Loucy (cell line): ENCODE data around the gene TIMP2.

ENCODE experiments used
- H2AFZ ChIP-seq: fragments of 200-600 bp; sonication (generic); 2 replicates; pipeline ENCODE4 v1.6.0; 2016; ENCODE audit warnings: antibody characterized with exemption, mild to moderate bottlenecking, low read length, moderate library complexity
- H3F3A ChIP-seq: fragments of 200-600 bp; 2 replicates; pipeline ENCODE4 v1.6.0; 2016; ENCODE audit warnings: antibody characterized with exemption, low read depth, mild to moderate bottlenecking
- H3K27me3 ChIP-seq: fragments of 200-600 bp; sonication (generic); 2 replicates; pipeline ENCODE4 v1.6.1; 2014; ENCODE audit warnings: low read length, mild to moderate bottlenecking; ENCODE audit not compliant: insufficient read depth, poor library complexity, severe bottlenecking
- H3K36me3 ChIP-seq: fragments of 200-600 bp; sonication (generic); 2 replicates; pipeline ENCODE4 v1.6.1; 2016; ENCODE audit warnings: low read length; ENCODE audit not compliant: insufficient read depth
- H3K4me1 ChIP-seq: fragments of 200-600 bp; sonication (generic); 2 replicates; pipeline ENCODE4 v1.5.1; 2014; ENCODE audit warnings: low read length, mild to moderate bottlenecking; ENCODE audit not compliant: insufficient read depth, poor library complexity, severe bottlenecking
- H3K4me2 ChIP-seq: fragments of 200-600 bp; sonication (generic); 2 replicates; pipeline ENCODE4 v1.6.0; 2014; ENCODE audit warnings: antibody characterized with exemption, low read length, low read depth, mild to moderate bottlenecking; ENCODE audit not compliant: poor library complexity, severe bottlenecking
- H3K4me3 ChIP-seq: fragments of 200-600 bp; sonication (generic); 2 replicates; pipeline ENCODE4 v1.5.1; 2014; ENCODE audit warnings: low read length, mild to moderate bottlenecking, mixed read lengths; ENCODE audit not compliant: poor library complexity, severe bottlenecking
- H3K79me2 ChIP-seq: fragments of 200-600 bp; sonication (generic); 2 replicates; pipeline ENCODE4 v1.6.1; 2014; ENCODE audit warnings: low read length; ENCODE audit not compliant: insufficient read depth
- H3K9ac ChIP-seq: fragments of 200-600 bp; sonication (generic); 2 replicates; pipeline ENCODE4 v1.6.0; 2014; ENCODE audit warnings: mild to moderate bottlenecking, low read depth, low read length, moderate library complexity; ENCODE audit not compliant: poor library complexity, severe bottlenecking
- H3K9me2 ChIP-seq: fragments of 200-600 bp; sonication (generic); replicated peaks from 2 replicates; pipeline ENCODE4 v1.6.1; 2016; ENCODE audit warnings: low read depth, low read length, mixed read lengths
- H3K9me3 ChIP-seq: fragments of 200-600 bp; sonication (generic); 2 replicates; pipeline ENCODE4 v1.6.1; 2014; ENCODE audit warnings: mild to moderate bottlenecking, antibody characterized with exemption, low read length, low read depth; ENCODE audit not compliant: insufficient read depth
- H4K20me1 ChIP-seq: fragments of 200-600 bp; sonication (generic); 2 replicates; pipeline ENCODE4 v1.6.0; 2014; ENCODE audit warnings: antibody characterized with exemption, low read length, mild to moderate bottlenecking; ENCODE audit not compliant: insufficient read depth, poor library complexity, severe bottlenecking
- EZH2phosphoT487 ChIP-seq: fragments of 200-600 bp; IDR thresholded peaks from 2 replicates; pipeline ENCODE4 v1.6.1; 2018; ENCODE audit warnings: antibody characterized with exemption, mild to moderate bottlenecking, moderate library complexity, borderline replicate concordance
- TF ChIP-seq, protein P1 (sequence below): fragments of 200-600 bp; sonication (generic); conservative IDR thresholded peaks from 2 replicates; pipeline ENCODE4 v1.5.1; 2014; ENCODE audit warnings: mild to moderate bottlenecking, antibody characterized with exemption, low read length

Gene TIMP2

GRCh38 chr17:78956254-78956653, 31.1 kb upstream of the TIMP2 start:
- Histone ChIP-seq H3K9me3 (no peaks in the 10 kb centered on the region), H3K36me3 (no peaks in the 10 kb centered on the region), H3K9ac (no peak overlapping the region), H4K20me1 (no peaks in the 10 kb centered on the region), H3K4me2 (no peak overlapping the region), H3K4me1 (no peaks in the 10 kb centered on the region), H3K4me3 (no peak overlapping the region), H3K79me2 (no peaks in the 10 kb centered on the region), H3K9me2 (no peaks in the 10 kb centered on the region), H3K27me3 (no peaks in the 10 kb centered on the region), H2AFZ (no peak overlapping the region), H3F3A (no peaks in the 10 kb centered on the region)
- TF ChIP-seq, protein P1, sequence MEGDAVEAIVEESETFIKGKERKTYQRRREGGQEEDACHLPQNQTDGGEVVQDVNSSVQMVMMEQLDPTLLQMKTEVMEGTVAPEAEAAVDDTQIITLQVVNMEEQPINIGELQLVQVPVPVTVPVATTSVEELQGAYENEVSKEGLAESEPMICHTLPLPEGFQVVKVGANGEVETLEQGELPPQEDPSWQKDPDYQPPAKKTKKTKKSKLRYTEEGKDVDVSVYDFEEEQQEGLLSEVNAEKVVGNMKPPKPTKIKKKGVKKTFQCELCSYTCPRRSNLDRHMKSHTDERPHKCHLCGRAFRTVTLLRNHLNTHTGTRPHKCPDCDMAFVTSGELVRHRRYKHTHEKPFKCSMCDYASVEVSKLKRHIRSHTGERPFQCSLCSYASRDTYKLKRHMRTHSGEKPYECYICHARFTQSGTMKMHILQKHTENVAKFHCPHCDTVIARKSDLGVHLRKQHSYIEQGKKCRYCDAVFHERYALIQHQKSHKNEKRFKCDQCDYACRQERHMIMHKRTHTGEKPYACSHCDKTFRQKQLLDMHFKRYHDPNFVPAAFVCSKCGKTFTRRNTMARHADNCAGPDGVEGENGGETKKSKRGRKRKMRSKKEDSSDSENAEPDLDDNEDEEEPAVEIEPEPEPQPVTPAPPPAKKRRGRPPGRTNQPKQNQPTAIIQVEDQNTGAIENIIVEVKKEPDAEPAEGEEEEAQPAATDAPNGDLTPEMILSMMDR = no peak
- TF ChIP-seq EZH2phosphoT487 = no peak

DNA sequence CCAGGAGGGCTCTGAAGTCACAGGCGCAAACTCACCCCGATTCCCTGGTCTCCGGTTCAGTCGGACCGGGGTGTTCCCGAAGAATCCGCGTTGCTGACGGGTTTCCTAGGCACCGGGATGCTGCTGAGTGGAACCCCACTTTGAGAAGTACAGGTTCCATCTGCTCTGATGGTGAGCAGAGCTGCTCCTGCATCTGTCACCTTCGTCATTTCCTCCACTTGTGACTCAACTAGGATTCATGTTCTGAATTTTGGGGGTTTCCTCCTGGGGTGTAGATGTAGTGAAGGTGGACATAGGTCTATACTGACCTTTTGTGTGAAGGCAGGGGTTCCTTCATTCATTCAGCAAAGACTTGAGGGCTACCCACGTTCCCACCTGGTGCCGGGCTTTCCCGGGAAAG, 29.5 kb upstream of the TIMP2 start:
- Histone ChIP-seq H3K79me2 (no peaks in the 10 kb centered on the region), H4K20me1 (no peaks in the 10 kb centered on the region), H3K4me2 (no peak overlapping the region), H3K4me3 (no peak overlapping the region), H3K27me3 (no peaks in the 10 kb centered on the region), H3F3A (no peaks in the 10 kb centered on the region), H3K4me1 (no peaks in the 10 kb centered on the region), H3K9ac (no peak overlapping the region), H3K9me3 (no peaks in the 10 kb centered on the region), H3K36me3 (no peaks in the 10 kb centered on the region), H3K9me2 (no peaks in the 10 kb centered on the region), H2AFZ (no peak overlapping the region)
- no peak for TF ChIP-seq EZH2phosphoT487
- TF ChIP-seq, protein P1 = no peak

DNA sequence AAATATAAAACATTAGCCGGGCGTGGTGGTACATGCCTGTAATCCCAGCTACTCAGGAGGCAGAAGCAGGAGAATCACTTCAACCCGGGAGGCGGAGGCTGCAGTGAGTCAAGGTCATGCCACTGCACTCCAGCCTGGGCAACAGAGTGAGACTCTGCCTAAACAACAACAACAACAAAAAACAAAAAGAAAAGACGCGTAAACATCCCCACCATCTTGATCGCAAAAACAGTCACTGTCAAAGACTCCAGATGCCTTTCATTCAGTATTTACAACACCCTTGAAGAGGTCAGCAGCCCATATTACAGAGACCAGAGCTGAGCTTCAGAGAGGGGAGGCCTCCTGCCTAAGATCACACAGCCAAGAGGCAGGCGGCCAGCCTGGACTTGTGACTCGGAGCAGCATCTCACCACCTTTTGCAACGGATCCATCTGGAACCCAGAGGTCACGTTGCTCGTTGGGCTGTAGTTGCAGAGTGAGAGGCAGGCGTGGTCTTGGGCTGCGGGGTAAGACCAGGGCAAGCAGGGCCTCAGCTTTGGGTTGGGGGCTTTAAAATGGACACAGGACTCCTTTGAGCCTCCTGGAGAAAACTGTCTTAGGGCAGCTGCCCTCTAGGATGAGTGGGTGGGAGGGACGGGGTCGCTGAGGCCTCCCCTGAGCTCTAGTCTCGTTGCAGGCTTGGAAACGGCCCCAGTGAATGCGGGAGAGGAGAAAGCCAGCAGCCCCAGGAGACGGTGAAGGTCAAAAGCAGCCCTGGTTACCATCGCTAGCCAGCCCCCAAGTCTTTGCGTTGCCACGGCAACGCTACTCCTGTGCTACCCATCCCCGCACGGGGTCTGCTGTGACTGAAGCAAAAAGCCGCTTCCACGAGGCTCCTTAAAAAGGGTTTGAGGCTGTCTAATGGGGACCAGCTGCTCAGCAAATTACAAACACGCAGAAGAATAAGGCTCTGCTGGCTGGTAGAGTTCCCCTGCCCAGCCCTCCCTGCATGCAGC, 28.5 kb upstream of the TIMP2 start:
- no peaks in the 10 kb centered on the region for H3K27me3 ChIP-seq
- no peaks in the 10 kb centered on the region for H4K20me1 ChIP-seq
- no peaks in the 10 kb centered on the region for H3K9me2 ChIP-seq
- H3K9ac ChIP-seq = no peak overlapping the region
- no peak overlapping the region for H3K4me2 ChIP-seq
- no peak overlapping the region for H2AFZ ChIP-seq
- H3K79me2 ChIP-seq = no peaks in the 10 kb centered on the region
- H3K4me3 ChIP-seq = no peak overlapping the region
- no peaks in the 10 kb centered on the region for H3K4me1 ChIP-seq
- no peaks in the 10 kb centered on the region for H3K9me3 ChIP-seq
- H3F3A ChIP-seq = no peaks in the 10 kb centered on the region
- TF ChIP-seq EZH2phosphoT487 = no peak
- TF ChIP-seq, protein P1 = no peak
- H3K36me3 ChIP-seq = no peaks in the 10 kb centered on the region
